ENCODE measurements around the gene CUL4A. TPM values are rescaled to one million over a fixed set of nuclear protein-coding genes. Genes with fewer than 3 reads are reported as not detected.
"Not testable (repeated sequence)": the region's sequence is repeated elsewhere in the genome, so short reads cannot be mapped to it uniquely, and the experiment has no call there.

CUL4A gene
- total RNA-seq, 2 donors from 2014 or later: 53.2 to 63.0 TPM

GRCh38 chr13:113299951-113300350 is 90.5 kb downstream of the CUL4A start:
- intact Hi-C loops (cut with DNase I, micrococcal nuclease): no loop called here
- DNase-seq: no peak
- ATAC-seq: no peak

DNA sequence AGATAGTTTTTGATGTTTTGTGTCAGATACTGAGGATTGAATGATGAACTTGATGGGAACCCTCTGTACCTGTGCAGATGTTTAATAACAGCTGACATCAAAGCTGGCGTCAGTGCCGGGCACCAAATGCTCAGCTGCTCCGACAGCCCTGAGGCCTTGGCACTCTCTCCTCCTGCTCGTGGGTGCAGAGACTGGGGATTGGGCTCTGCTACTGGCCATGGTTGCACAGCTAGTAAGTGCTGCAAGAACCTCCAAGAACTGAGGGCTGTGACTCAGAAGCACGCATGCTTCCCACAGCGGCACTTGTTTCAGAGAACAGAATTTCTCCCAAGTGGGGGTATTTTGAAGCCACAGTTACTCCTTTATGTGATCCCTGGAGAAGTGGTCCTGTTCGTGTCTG is 93.6 kb downstream of the CUL4A start:
- DNase-seq: no peak
- intact Hi-C loops (cut with DNase I, micrococcal nuclease): no loop called here
- no peak for ATAC-seq

DNA sequence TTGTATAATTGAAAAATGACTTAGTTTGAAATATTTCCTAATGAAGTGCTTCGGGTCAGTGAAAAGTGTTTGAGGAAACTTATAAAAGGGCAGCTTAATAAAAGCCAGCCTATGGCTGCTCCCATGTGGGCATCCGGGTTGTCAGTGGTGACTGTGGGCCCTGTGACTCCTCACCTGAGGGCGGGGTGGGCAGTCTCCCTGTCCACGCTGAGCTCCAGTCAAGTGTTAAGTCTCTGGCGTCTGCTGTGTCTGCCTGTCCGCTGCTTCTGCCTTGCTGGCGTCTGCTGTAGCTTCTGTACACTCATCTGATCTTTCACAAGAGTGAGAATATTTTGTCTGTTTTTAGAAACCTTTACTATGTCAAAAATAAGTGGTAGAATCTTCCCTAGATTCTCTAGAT is 94.7 kb downstream of the CUL4A start:
- DNase-seq: no peak
- no peak for ATAC-seq
- intact Hi-C loops (cut with DNase I, micrococcal nuclease): no loop called here

GRCh38 chr13:113305208-113305607 is 95.8 kb downstream of the CUL4A start:
- ATAC-seq (no peak), DNase-seq (no peak)
- intact Hi-C loops (cut with DNase I, micrococcal nuclease): no loop called here

DNA sequence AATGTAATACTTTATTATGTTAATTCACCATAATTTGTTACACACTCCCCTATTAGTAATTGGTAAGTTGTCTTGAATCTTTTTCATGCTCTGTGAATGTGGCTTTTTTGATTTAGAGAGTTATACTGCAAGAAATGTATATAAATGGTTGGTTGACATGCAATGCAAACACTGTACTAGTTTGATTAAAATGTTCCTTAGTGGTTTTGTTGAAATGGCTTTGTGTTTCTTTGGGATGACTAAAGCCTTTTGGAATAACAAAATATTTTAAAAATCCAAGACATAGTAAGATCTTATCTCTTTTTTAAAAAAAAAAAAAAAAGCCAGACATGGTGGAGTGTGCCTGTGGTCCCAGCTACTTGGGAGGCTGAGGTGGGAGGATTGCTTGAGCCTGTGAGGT is 98.1 kb downstream of the CUL4A start:
- intact Hi-C loops (cut with DNase I, micrococcal nuclease): no loop called here
- ATAC-seq (no peak), DNase-seq (no peak)

- DNase-seq (no peak), ATAC-seq (no peak)
- intact Hi-C loops (cut with DNase I, micrococcal nuclease): no loop called here
Observed at GRCh38 chr13:113309473-113309872, 100.1 kb downstream of the CUL4A start.

DNA sequence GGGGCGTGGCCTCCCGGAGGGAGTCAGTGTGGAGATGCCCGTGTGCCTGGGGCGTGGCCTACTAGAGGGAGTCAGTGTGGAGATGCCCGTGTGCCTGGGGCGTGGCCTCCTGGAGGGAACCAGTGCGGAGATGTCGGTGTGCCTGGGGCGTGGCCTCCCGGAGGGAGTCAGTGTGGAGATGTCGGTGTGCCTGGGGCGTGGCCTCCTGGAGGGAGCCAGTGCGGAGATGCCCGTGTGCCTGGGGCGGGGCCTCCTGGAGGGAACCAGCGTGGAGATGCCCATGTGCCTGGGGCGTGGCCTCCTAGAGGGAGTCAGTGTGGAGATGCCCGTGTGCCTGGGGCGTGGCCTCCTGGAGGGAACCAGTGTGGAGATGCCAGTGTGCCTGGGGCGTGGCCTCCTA is 104.7 kb downstream of the CUL4A start:
- intact Hi-C loops (cut with DNase I, micrococcal nuclease); DNase-seq; ATAC-seq: not testable (repeated sequence)

GRCh38 chr13:113314895-113315470 is 105.6 kb downstream of the CUL4A start:
- ATAC-seq; DNase-seq; intact Hi-C loops (cut with DNase I, micrococcal nuclease): not testable (repeated sequence)

DNA sequence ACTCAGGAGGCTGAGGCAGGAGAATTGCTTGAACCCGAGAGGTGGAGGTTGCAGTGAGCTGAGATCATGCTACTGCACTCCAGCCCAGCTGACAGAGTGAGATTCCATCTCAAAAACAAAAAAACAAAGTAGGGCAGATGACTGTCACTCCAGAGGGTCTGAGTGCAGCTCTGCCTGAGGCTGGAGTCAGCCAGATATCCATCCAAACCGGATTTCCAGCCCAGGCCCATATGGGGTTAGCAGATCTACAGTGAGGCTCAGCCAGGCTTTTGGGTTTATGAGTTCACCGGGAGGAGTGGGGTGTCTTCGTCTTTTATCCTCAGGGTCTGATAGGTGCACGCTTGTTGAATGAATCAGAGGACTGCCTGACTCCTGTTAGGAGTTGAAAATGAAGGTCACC is 106.6 kb downstream of the CUL4A start:
- intact Hi-C loops (cut with DNase I, micrococcal nuclease): no loop called here
- ATAC-seq: no peak
- no peak for DNase-seq

Small RNA genes within 50 kb of the gene (microRNA-seq; reads per million reads assigned to microRNA genes)
- gene MIR8075: 0 reads per million in 2 donors

Other genes starting within 250 kb of the CUL4A start
- 100 to 1,000 TPM in 1 of 2 donors, 10 to 100 TPM in 1; 86.9 to 101 TPM for gene MCF2L, start 240.4 kb upstream of the CUL4A start, total RNA-seq
- under 1 TPM in 1 of 2 donors, not detected in 1; 0.17 TPM for gene F7, start 103.8 kb upstream of the CUL4A start, total RNA-seq
- 1 to 10 TPM; 1.6 to 4.7 TPM for gene F10, start 86.8 kb upstream of the CUL4A start, total RNA-seq
- not detected for gene PROZ, start 51.0 kb upstream of the CUL4A start, total RNA-seq
- gene PCID2, start 944 bp upstream of the CUL4A start, total RNA-seq: 10 to 100 TPM; 23.3 to 26.3 TPM
- gene LAMP1, start 87.6 kb downstream of the CUL4A start, total RNA-seq: 100 to 1,000 TPM; 203 to 216 TPM
- 10 to 100 TPM; 59.4 to 61.6 TPM for gene GRTP1, start 154.5 kb downstream of the CUL4A start, total RNA-seq
- gene ADPRHL1, start 243.9 kb downstream of the CUL4A start, total RNA-seq: 1 to 10 TPM; 4.0 to 7.8 TPM

All from left colon (tissue), 2 donors.